Loucy (cell line): ENCODE measurements around the gene RPS6KB1.
"Not testable (repeated sequence)": the region's sequence is repeated elsewhere in the genome, so short reads cannot be mapped to it uniquely, and the experiment has no call there.

Experiments used
- H2AFZ ChIP-seq: fragments of 200-600 bp; sonication (generic); 2 replicates; pipeline ENCODE4 v1.6.0; 2016; ENCODE audit warnings: antibody characterized with exemption, mild to moderate bottlenecking, low read length, moderate library complexity
- H3F3A ChIP-seq: fragments of 200-600 bp; 2 replicates; pipeline ENCODE4 v1.6.0; 2016; ENCODE audit warnings: antibody characterized with exemption, low read depth, mild to moderate bottlenecking
- H3K27me3 ChIP-seq: fragments of 200-600 bp; sonication (generic); 2 replicates; pipeline ENCODE4 v1.6.1; 2014; ENCODE audit warnings: low read length, mild to moderate bottlenecking; ENCODE audit not compliant: insufficient read depth, poor library complexity, severe bottlenecking
- H3K36me3 ChIP-seq: fragments of 200-600 bp; sonication (generic); 2 replicates; pipeline ENCODE4 v1.6.1; 2016; ENCODE audit warnings: low read length; ENCODE audit not compliant: insufficient read depth
- H3K4me1 ChIP-seq: fragments of 200-600 bp; sonication (generic); 2 replicates; pipeline ENCODE4 v1.5.1; 2014; ENCODE audit warnings: low read length, mild to moderate bottlenecking; ENCODE audit not compliant: insufficient read depth, poor library complexity, severe bottlenecking
- H3K4me2 ChIP-seq: fragments of 200-600 bp; sonication (generic); 2 replicates; pipeline ENCODE4 v1.6.0; 2014; ENCODE audit warnings: antibody characterized with exemption, low read length, low read depth, mild to moderate bottlenecking; ENCODE audit not compliant: poor library complexity, severe bottlenecking
- H3K4me3 ChIP-seq: fragments of 200-600 bp; sonication (generic); 2 replicates; pipeline ENCODE4 v1.5.1; 2014; ENCODE audit warnings: low read length, mild to moderate bottlenecking, mixed read lengths; ENCODE audit not compliant: poor library complexity, severe bottlenecking
- H3K79me2 ChIP-seq: fragments of 200-600 bp; sonication (generic); 2 replicates; pipeline ENCODE4 v1.6.1; 2014; ENCODE audit warnings: low read length; ENCODE audit not compliant: insufficient read depth
- H3K9ac ChIP-seq: fragments of 200-600 bp; sonication (generic); 2 replicates; pipeline ENCODE4 v1.6.0; 2014; ENCODE audit warnings: mild to moderate bottlenecking, low read depth, low read length, moderate library complexity; ENCODE audit not compliant: poor library complexity, severe bottlenecking
- H3K9me2 ChIP-seq: fragments of 200-600 bp; sonication (generic); replicated peaks from 2 replicates; pipeline ENCODE4 v1.6.1; 2016; ENCODE audit warnings: low read depth, low read length, mixed read lengths
- H3K9me3 ChIP-seq: fragments of 200-600 bp; sonication (generic); 2 replicates; pipeline ENCODE4 v1.6.1; 2014; ENCODE audit warnings: mild to moderate bottlenecking, antibody characterized with exemption, low read length, low read depth; ENCODE audit not compliant: insufficient read depth
- H4K20me1 ChIP-seq: fragments of 200-600 bp; sonication (generic); 2 replicates; pipeline ENCODE4 v1.6.0; 2014; ENCODE audit warnings: antibody characterized with exemption, low read length, mild to moderate bottlenecking; ENCODE audit not compliant: insufficient read depth, poor library complexity, severe bottlenecking
- EZH2phosphoT487 ChIP-seq: fragments of 200-600 bp; IDR thresholded peaks from 2 replicates; pipeline ENCODE4 v1.6.1; 2018; ENCODE audit warnings: antibody characterized with exemption, mild to moderate bottlenecking, moderate library complexity, borderline replicate concordance
- TF ChIP-seq, protein P1 (sequence below): fragments of 200-600 bp; sonication (generic); conservative IDR thresholded peaks from 2 replicates; pipeline ENCODE4 v1.5.1; 2014; ENCODE audit warnings: mild to moderate bottlenecking, antibody characterized with exemption, low read length

RPS6KB1 gene

DNA sequence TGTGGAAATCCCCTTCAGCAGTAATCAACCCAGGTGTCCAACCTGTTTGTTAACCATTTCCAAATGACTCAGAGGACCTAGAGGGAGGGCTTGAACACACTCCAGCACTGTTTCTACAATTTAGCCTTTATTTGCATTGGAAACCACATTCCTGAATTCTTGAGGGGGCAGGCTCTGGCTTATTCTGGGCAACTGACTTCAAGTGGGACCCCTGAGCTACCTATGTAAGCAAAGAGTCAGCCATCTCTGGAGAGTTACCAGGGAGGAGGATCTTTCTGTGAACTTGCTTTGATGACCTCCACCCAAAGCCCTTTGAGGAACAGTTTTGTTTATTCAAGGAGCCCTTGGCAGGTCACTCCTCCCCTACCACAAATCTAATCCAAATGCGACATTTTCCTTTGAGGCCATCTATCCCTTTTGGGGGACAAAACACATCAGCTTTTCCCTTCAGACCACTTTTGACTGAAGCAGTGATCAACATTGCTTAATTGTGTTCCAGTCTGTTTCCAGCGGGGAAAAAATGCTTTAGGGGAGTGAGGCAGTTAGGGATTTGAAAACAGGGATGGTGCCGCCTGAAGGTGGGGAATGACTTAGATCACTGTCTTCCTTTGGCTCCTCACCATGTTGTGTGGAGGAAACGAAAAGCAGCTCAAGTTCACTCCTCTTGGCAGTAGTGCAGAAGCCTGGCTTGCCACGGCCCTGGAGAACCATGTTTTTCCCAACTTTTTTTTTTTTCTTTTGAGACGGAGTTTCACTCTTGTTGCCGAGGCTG lies 46.3 kb upstream of the RPS6KB1 start:
- no peaks in the 10 kb centered on the region for H4K20me1 ChIP-seq
- H3K27me3 ChIP-seq = no peaks in the 10 kb centered on the region
- no peak overlapping the region for H2AFZ ChIP-seq
- peaks cover 3% of the 10 kb centered on the region; the same call in 1 of the 2 replicates for H3F3A ChIP-seq
- peaks cover 7% of the 10 kb centered on the region for H3K79me2 ChIP-seq
- no peaks in the 10 kb centered on the region for H3K9me2 ChIP-seq
- TF ChIP-seq, protein P1, sequence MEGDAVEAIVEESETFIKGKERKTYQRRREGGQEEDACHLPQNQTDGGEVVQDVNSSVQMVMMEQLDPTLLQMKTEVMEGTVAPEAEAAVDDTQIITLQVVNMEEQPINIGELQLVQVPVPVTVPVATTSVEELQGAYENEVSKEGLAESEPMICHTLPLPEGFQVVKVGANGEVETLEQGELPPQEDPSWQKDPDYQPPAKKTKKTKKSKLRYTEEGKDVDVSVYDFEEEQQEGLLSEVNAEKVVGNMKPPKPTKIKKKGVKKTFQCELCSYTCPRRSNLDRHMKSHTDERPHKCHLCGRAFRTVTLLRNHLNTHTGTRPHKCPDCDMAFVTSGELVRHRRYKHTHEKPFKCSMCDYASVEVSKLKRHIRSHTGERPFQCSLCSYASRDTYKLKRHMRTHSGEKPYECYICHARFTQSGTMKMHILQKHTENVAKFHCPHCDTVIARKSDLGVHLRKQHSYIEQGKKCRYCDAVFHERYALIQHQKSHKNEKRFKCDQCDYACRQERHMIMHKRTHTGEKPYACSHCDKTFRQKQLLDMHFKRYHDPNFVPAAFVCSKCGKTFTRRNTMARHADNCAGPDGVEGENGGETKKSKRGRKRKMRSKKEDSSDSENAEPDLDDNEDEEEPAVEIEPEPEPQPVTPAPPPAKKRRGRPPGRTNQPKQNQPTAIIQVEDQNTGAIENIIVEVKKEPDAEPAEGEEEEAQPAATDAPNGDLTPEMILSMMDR = no peak
- TF ChIP-seq EZH2phosphoT487 = no peak
- peak overlapping the region; percentile 32 for H3K4me3 ChIP-seq
- no peaks in the 10 kb centered on the region for H3K36me3 ChIP-seq
- no peaks in the 10 kb centered on the region for H3K9me3 ChIP-seq
- H3K9ac ChIP-seq = peak overlapping the region; percentile 32
- H3K4me2 ChIP-seq = no peak overlapping the region
- H3K4me1 ChIP-seq = peaks cover 12% of the 10 kb centered on the region

DNA sequence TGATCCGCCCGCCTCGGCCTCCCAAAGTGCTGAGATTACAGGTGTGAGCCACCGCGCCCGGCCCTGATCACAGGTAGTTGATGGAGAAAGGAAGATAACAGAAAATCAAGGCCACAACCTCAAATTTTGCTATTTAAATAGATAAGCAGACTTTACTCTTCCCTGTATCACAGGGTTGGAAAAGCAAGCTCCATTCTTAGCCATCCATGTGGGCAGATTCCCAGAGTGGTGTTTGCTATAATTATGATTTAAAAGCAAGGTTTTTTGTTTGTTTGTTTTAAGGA lies 44.6 kb upstream of the RPS6KB1 start:
- Histone ChIP-seq H3K27me3 (no peaks in the 10 kb centered on the region), H3K4me2 (no peak overlapping the region), H3K79me2 (no peaks in the 10 kb centered on the region), H3F3A (peaks cover 3% of the 10 kb centered on the region; the same call in 1 of the 2 replicates), H4K20me1 (no peaks in the 10 kb centered on the region), H3K4me3 (no peak overlapping the region), H3K9me3 (no peaks in the 10 kb centered on the region), H3K36me3 (no peaks in the 10 kb centered on the region), H3K9ac (no peak overlapping the region), H3K4me1 (peaks cover 15% of the 10 kb centered on the region), H3K9me2 (no peaks in the 10 kb centered on the region), H2AFZ (no peak overlapping the region)
- TF ChIP-seq EZH2phosphoT487 = no peak
- TF ChIP-seq, protein P1 = no peak

DNA sequence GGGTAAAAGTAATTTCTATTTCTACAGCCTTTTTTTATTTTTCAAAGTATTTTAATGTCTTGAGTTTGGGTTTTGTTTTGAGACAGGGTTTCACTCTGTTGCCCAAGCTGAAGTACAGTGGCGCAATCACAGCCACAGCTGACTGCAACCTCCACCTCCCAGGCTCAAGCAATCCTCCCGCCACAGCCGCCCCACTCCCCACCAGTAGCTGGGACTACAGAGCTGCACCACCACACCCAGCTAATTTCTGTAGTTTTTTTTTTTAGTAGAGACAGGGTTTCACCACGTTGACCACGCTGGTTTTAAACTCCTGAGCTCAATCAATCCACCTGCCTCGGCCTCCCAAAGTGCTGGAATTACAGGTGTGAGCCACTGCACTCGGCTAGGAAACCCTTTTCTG lies 44.1 kb upstream of the RPS6KB1 start:
- Histone ChIP-seq H4K20me1 (no peaks in the 10 kb centered on the region), H3F3A (peaks cover 3% of the 10 kb centered on the region; the same call in 1 of the 2 replicates), H3K36me3 (no peaks in the 10 kb centered on the region), H3K9ac (no peak overlapping the region), H3K79me2 (no peaks in the 10 kb centered on the region), H3K9me2 (no peaks in the 10 kb centered on the region), H3K27me3 (no peaks in the 10 kb centered on the region), H3K4me2 (no peak overlapping the region), H3K9me3 (no peaks in the 10 kb centered on the region), H3K4me3 (no peak overlapping the region), H3K4me1 (peaks cover 16% of the 10 kb centered on the region), H2AFZ (no peak overlapping the region)
- TF ChIP-seq, protein P1 = no peak
- TF ChIP-seq EZH2phosphoT487 = no peak

DNA sequence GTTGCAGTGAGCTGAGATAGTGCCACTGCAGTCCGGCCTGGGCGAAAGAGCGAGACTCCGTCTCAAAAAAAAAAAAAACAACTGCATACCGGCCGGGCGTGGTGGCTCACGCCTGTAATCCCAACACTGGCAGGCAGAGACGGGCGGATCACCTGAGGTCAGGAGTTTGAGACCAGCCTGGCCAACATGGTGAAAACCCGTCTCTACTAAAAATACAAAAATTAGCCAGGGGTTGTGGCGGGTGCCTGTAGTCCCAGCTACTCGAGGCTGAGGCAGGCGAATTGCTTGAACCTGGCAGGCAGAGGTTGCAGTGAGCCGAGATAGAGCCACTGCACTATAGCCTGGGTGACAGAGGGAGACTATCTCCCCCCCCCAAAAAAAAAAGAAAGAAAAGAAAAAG lies 42.6 kb upstream of the RPS6KB1 start:
- not testable (repeated sequence) for H2AFZ ChIP-seq, H3K4me2 ChIP-seq, H3K4me3 ChIP-seq, H3K9me2 ChIP-seq, H3K9me3 ChIP-seq, H3K9ac ChIP-seq, H3K79me2 ChIP-seq, H3F3A ChIP-seq, H4K20me1 ChIP-seq, H3K36me3 ChIP-seq, H3K27me3 ChIP-seq
- H3K4me1 ChIP-seq = peaks cover 15% of the 10 kb centered on the region
